DMS53 treated with DMSO at 0.1 percent for 48 hours (cell line): ENCODE data around the gene PRRC2B.
A peak's percentile ranks its signal among the peaks of the same experiment; 100 is the strongest.
"Not testable (repeated sequence)": the region's sequence is repeated elsewhere in the genome, so short reads cannot be mapped to it uniquely, and the experiment has no call there.

Experiments used
- DNase-seq: peaks from one replicate; lab custom pipeline; 2025; ENCODE audit not compliant: unreplicated experiment; lab: John Stamatoyannopoulos, UW

Gene PRRC2B

DNA sequence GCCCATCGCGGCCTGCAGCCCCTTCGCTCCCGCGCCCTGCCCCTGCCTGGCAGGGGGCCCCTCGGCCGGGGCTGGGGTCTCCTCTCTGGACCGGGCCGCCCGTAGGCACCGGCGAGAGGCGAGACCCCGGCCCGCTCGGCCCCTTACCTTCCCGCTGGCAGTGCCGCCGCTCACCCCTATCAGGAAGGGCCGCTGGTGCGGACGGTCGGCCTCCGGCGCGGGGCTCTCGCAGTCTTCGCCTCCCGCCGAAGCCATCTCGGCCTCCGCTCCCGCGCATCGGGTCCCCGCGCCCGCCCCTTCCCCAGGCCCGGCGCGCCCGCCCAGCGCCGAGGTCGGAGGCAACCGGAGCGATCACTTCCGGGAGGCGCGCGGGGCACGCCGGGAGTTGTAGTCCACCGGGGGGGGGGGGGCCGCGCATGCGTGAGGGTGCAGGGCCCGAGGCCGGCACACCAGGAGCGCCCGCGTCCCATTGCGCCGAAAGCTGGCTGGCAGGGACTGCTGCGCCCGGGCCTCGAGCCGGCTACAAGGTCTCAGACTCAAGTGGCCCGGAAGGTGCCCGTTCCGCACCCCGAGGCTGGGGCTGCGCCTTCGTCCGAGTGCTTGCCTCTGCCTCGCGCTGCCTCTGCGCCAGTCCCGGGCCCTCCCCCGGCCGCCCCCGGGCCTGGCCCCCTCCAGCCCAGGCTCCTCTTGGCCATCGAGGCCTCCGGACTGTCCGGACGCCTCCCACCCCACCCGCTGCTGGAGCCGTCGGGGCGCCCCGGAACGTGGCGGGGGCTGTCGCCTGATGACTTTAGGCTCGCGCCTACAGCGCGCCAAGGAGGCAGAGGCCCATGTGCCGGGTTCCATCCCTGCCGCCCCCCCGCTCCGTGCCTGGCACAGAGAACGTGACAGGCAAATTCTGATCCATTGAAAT, 137.3 kb downstream of the PRRC2B start, which contains the start of gene UCK1:
Gene UCK1, minus strand, starts transcription at position 344 of the 913 bp plus-strand sequence. Its CDS starts 89 bp downstream, at position 255.
- DNase-seq = peak; percentile 75

DNA sequence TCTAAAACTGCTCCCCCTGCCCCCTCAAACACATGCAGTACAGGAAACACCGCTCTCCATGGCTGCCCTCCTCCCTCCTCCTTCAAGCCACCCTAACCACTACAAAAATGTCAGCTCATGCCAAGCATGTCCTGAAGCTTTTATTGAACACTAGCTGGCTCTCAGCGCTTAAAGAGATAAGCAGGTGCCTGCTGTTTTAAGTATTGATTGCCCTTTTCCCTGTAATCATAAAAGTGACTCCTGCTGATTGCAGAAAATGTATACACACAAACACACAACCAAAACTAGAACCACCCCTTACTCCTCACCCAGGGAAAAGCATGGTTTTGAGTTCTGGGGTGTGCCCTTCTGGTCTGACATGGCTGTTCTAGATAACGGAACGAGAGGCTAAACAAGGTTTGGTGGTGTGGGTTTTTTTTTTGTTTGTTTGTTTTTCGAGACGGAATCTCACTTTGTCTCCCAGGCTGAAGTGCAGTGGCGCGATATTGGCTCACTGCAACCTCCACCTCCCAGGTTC, 140.9 kb downstream of the PRRC2B start:
- DNase-seq = no peak

DNA sequence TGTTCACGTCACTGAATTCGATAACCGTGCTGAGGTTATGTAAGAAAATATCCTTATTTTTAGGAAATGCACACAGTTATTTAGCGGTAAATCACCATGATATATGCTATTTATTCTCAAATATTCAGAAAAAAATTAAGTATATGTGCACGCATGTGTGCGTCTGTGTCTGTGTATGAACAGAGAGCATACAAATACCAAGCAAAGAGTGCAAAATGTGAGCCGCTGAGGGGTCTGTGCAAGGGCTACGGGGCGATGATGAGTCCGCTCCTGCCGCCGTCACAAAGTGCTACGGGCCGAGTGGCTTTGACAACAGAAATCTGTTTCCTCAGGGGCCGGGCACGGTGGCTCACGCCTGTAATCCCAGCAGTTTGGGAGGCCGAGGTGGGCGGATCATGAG, 144.1 kb downstream of the PRRC2B start:
- DNase-seq = no peak

GRCh38 chr9:131539223-131539923, 145.5 kb downstream of the PRRC2B start:
- no peak for DNase-seq

DNA sequence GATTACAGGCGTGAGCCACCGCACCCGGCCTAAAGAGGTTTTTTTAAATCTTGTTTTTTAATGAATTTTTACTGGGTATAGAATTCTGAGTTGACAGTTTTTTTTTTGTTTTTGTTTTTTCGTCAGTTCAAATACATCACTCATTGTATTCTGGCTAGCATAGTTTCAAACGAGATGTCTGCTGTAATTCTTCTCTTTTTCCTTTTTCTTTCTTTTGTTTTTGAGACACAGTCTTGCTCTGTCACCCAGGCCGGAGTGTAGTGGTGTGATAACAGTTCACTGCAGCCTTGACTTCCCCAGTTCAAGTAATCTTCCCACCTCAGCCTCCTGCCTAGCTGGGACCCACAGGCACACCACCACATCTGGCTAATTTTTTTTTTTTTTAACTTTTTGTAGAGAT, 149.3 kb downstream of the PRRC2B start:
- DNase-seq = no peak

DNA sequence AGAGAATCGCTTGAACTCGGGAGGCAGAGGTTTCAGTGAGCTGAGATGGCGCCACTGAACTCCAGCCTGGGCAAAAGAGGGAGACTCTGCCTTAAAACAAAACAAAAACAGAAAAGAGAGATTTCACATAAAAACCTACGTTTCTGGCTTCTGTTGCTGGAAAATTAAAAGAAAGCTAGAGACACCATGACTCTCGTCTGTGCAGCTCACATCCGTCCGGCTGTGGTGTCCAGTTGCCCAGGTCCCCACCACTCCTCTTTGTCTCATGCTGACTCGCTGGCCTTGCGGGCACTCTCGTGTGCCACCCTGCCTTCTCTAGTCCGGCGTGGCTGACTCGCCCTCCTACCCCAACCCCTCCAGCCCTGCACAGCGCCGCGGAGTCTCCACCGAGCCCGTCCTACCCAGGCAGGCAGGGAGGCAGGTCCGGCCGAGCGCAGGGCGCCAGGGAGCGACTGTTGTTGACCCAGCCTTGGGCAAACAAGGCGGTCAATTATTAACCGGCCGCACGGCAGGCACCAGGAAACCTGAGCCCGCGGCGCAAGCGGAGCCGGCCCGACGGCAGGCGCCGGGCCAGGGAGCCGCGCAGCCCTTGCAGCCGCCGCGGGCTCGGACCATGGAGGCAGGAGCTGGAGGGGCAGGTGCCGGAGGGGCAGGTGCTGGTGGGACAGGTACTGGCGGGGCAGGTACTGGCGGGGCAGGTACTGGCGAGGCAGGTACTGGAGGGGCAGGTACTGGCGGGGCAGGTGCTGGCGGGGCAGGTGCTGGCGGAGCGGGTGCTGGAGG, 151.3 kb downstream of the PRRC2B start, which contains the start of gene PRRT1B:
Gene PRRT1B, plus strand, starts transcription at position 521 of the 783 bp plus-strand sequence. Its CDS starts 93 bp downstream, at position 614.
- peak; percentile 92 for DNase-seq

- DNase-seq = no peak
These were observed 152.0 kb downstream of the PRRC2B start for GRCh38 chr9:131545786-131546335.

DNA sequence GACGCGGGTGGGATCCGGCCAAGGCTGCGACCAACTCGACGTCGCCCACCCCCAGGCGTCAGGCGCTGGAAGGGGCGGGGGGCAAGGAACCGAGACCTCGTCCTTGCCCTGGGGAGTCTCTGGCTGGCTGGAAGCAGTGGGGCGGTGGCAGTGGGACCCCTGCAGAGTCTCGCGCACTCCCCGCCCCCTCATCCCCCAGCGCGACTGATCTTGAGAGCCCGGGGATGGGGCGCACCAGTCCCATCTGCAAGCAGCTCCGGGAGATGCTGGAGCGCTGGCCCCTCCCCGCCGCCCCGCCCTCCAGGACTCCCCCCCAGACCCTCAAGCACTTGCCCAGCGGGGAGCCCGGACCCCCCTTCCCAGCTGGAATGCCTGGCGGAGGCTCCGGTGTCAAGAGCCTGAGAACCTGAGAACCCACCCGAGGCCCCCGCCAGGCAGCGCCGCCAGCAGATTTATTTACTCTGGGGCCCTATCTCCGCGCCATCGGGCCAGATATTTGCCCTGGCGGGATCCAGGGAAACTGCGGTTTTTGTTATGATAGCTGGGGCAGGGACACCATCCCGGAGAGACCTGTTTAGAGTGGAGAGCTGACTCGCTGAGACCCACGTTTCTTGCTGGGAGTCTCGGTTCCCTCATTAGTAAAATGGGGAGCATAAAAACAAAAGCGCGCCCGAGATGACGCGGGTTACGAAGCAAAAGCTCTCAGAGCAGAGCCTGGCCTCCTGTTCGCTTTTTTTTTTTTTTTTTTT, 152.6 kb downstream of the PRRC2B start:
- DNase-seq = peak; percentile 44

- DNase-seq = not testable (repeated sequence)
These were observed 155.3 kb downstream of the PRRC2B start for GRCh38 chr9:131549186-131549585.
